Measurements from ENCODE around the gene KISS1R. TPM values are rescaled to one million over a fixed set of nuclear protein-coding genes. Genes with fewer than 3 reads are reported as not detected.

The KISS1R gene
- total and polyA plus RNA-seq, 2 donors (not counting 1 experiment from before 2014, with no cell fraction given) = not detected

- no peak overlapping the region for H3K9ac ChIP-seq (ENCODE audit: insufficient read depth, low read length)
- H2AFZ ChIP-seq (ENCODE audit: low read length) = no peak overlapping the region
- H4K20me1 ChIP-seq (ENCODE audit: control insufficient read depth, extremely low read depth, insufficient read depth, low read length) = no peaks in the 10 kb centered on the region
- H3K4me3 ChIP-seq (replicated peaks in 1 of 4; ENCODE audit: control extremely low read depth in 1 of 4, insufficient read depth in 1 of 4, low read depth in 3 of 4, low read length in 4 of 4) = no peak overlapping the region
- H3K79me2 ChIP-seq (ENCODE audit: control insufficient read depth, insufficient read depth, low read length) = peaks cover 36% of the 10 kb centered on the region
- H3K27ac ChIP-seq (ENCODE audit: insufficient read depth, low read length) = no peak overlapping the region
- no peak overlapping the region for H3K4me2 ChIP-seq (ENCODE audit: extremely low read depth, insufficient read depth, low read length)
- no peaks in the 10 kb centered on the region for H3K27me3 ChIP-seq (ENCODE audit: control insufficient read depth, insufficient read depth, low read length)
- no peak for TF ChIP-seq CTCF (conservative IDR thresholded peaks at IDR 0.05 in 1 of 2, IDR thresholded peaks at IDR 0.05 in 1 of 2; ENCODE audit: low read depth in 1 of 2, low read length in 2 of 2)
- TF ChIP-seq EZH2 (IDR thresholded peaks at IDR 0.05; ENCODE audit: low read length, missing control alignments) = no peak
- DNase-seq (ENCODE audit: low read depth in 2 of 2) = no peak
- peaks cover 7% of the 10 kb centered on the region for H3K36me3 ChIP-seq (ENCODE audit: control insufficient read depth, insufficient read depth, low read length)
- H3K9me3 ChIP-seq (ENCODE audit: control insufficient read depth, insufficient read depth, low read depth, low read length) = no peaks in the 10 kb centered on the region
- peaks cover 5% of the 10 kb centered on the region for H3K4me1 ChIP-seq (ENCODE audit: control insufficient read depth, extremely low read depth, insufficient read depth, low read length)
Observed at GRCh38 chr19:947707-948539, 30.8 kb downstream of the KISS1R start.

GRCh38 chr19:948842-949496 is 31.8 kb downstream of the KISS1R start:
- no peak for TF ChIP-seq EZH2 (IDR thresholded peaks at IDR 0.05; ENCODE audit: low read length, missing control alignments)
- TF ChIP-seq CTCF (conservative IDR thresholded peaks at IDR 0.05 in 1 of 2, IDR thresholded peaks at IDR 0.05 in 1 of 2; ENCODE audit: low read depth in 1 of 2, low read length in 2 of 2) = no peak
- peaks cover 6% of the 10 kb centered on the region for H3K4me1 ChIP-seq (ENCODE audit: control insufficient read depth, extremely low read depth, insufficient read depth, low read length)
- no peak overlapping the region for H2AFZ ChIP-seq (ENCODE audit: low read length)
- H3K27ac ChIP-seq (ENCODE audit: insufficient read depth, low read length) = no peak overlapping the region
- H3K27me3 ChIP-seq (ENCODE audit: control insufficient read depth, insufficient read depth, low read length) = no peaks in the 10 kb centered on the region
- no peak overlapping the region for H3K4me2 ChIP-seq (ENCODE audit: extremely low read depth, insufficient read depth, low read length)
- no peaks in the 10 kb centered on the region for H4K20me1 ChIP-seq (ENCODE audit: control insufficient read depth, extremely low read depth, insufficient read depth, low read length)
- DNase-seq (ENCODE audit: low read depth in 2 of 2) = no peak
- H3K9me3 ChIP-seq (ENCODE audit: control insufficient read depth, insufficient read depth, low read depth, low read length) = no peaks in the 10 kb centered on the region
- H3K9ac ChIP-seq (ENCODE audit: insufficient read depth, low read length) = no peak overlapping the region
- peaks cover 7% of the 10 kb centered on the region for H3K36me3 ChIP-seq (ENCODE audit: control insufficient read depth, insufficient read depth, low read length)
- peaks cover 33% of the 10 kb centered on the region for H3K79me2 ChIP-seq (ENCODE audit: control insufficient read depth, insufficient read depth, low read length)
- H3K4me3 ChIP-seq (replicated peaks in 1 of 4; ENCODE audit: control extremely low read depth in 1 of 4, insufficient read depth in 1 of 4, low read depth in 3 of 4, low read length in 4 of 4) = no peak overlapping the region

GRCh38 chr19:950352-951066 is 33.4 kb downstream of the KISS1R start:
- Histone ChIP-seq H3K36me3 (ENCODE audit: control insufficient read depth, insufficient read depth, low read length) (peaks cover 7% of the 10 kb centered on the region), H4K20me1 (ENCODE audit: control insufficient read depth, extremely low read depth, insufficient read depth, low read length) (no peaks in the 10 kb centered on the region), H3K27me3 (ENCODE audit: control insufficient read depth, insufficient read depth, low read length) (no peaks in the 10 kb centered on the region), H3K9me3 (ENCODE audit: control insufficient read depth, insufficient read depth, low read depth, low read length) (no peaks in the 10 kb centered on the region), H3K79me2 (ENCODE audit: control insufficient read depth, insufficient read depth, low read length) (peaks cover 24% of the 10 kb centered on the region), H3K4me1 (ENCODE audit: control insufficient read depth, extremely low read depth, insufficient read depth, low read length) (peaks cover 6% of the 10 kb centered on the region), H3K4me2 (ENCODE audit: extremely low read depth, insufficient read depth, low read length) (no peak overlapping the region), H3K27ac (ENCODE audit: insufficient read depth, low read length) (no peak overlapping the region), H2AFZ (ENCODE audit: low read length) (no peak overlapping the region), H3K4me3 (replicated peaks in 1 of 4; ENCODE audit: control extremely low read depth in 1 of 4, insufficient read depth in 1 of 4, low read depth in 3 of 4, low read length in 4 of 4) (no peak overlapping the region), H3K9ac (ENCODE audit: insufficient read depth, low read length) (no peak overlapping the region)
- TF ChIP-seq CTCF (conservative IDR thresholded peaks at IDR 0.05 in 1 of 2, IDR thresholded peaks at IDR 0.05 in 1 of 2; ENCODE audit: low read depth in 1 of 2, low read length in 2 of 2) (no peak), EZH2 (IDR thresholded peaks at IDR 0.05; ENCODE audit: low read length, missing control alignments) (no peak)
- no peak for DNase-seq (ENCODE audit: low read depth in 2 of 2)

Measured in fibroblast of lung (primary cell).